HEK293 (cell line): ENCODE measurements around the gene KCNT1.

Experiments used
- CTCF ChIA-PET: fragments of 350-600 bp; formaldehyde crosslinking; extraction: SDS; loops from one replicate; lab custom pipeline; 2021; ENCODE audit warnings: antibody characterized with exemption; lab: Yijun Ruan, JAX
- POLR2A ChIA-PET: fragments of 300-600 bp; formaldehyde crosslinking; extraction: SDS; loops from one replicate; lab custom pipeline; 2020; ENCODE audit warnings: antibody characterized with exemption, inconsistent platforms; lab: Yijun Ruan, JAX
- H3K27ac ChIP-seq: fragments of 200-500 bp; sonication (Bioruptor generic); 2 replicates; pipeline ENCODE4 v1.5.1; 2014; ENCODE audit warnings: low read depth, low read length, control low read depth, inconsistent platforms; ENCODE audit errors: extremely low read depth
- H3K36me3 ChIP-seq, 2 experiments: fragments of 200-500 bp in 1 of 2; sonication (Bioruptor generic) in 1 of 2; 1 replicate in 1 of 2; 2 replicates in 1 of 2; pipeline ENCODE4 v1.5.1; 2014 to 2017; ENCODE audit warnings: inconsistent platforms in 2 of 2, low read length in 2 of 2; ENCODE audit not compliant: control insufficient read depth in 2 of 2, insufficient read depth in 1 of 2
- H3K4me1 ChIP-seq: fragments of 200-500 bp; sonication (Bioruptor generic); 2 replicates; pipeline ENCODE4 v1.5.1; 2014; ENCODE audit warnings: mild to moderate bottlenecking, low read length, inconsistent platforms; ENCODE audit not compliant: control insufficient read depth, insufficient read depth
- H3K4me3 ChIP-seq: 2 replicates; pipeline ENCODE4 v1.5.1; 2011; ENCODE audit warnings: low read depth, mild to moderate bottlenecking, control low read depth, low read length, moderate library complexity
- H3K9me3 ChIP-seq: fragments of 200-500 bp; sonication (Bioruptor generic); 2 replicates; pipeline ENCODE4 v1.5.1; 2014; ENCODE audit warnings: low read depth, low read length, inconsistent platforms; ENCODE audit not compliant: control insufficient read depth, insufficient read depth
- HOXC10 ChIP-seq: sonication (generic); formaldehyde crosslinking; IDR thresholded peaks from 2 replicates; pipeline ENCODE4 v1.8.1; 2023; ENCODE audit warnings: mild to moderate bottlenecking, missing genetic modification reagents
- KLF7 ChIP-seq: fragments of 450-650 bp; formaldehyde crosslinking; IDR thresholded peaks from 2 replicates; pipeline ENCODE4 v1.5.1; 2016; ENCODE audit warnings: missing biosample characterization, missing genetic modification characterization, borderline replicate concordance
- OVOL3 ChIP-seq: fragments of 450-650 bp; formaldehyde crosslinking; IDR thresholded peaks from 2 replicates; pipeline ENCODE4 v1.5.1; 2016; ENCODE audit warnings: missing biosample characterization, missing genetic modification characterization
- PRDM1 ChIP-seq: fragments of 450-650 bp; formaldehyde crosslinking; IDR thresholded peaks from 2 replicates; pipeline ENCODE4; 2016; ENCODE audit warnings: missing biosample characterization, missing genetic modification characterization
- RBAK ChIP-seq: fragments of 450-650 bp; formaldehyde crosslinking; IDR thresholded peaks from 2 replicates; pipeline ENCODE4 v1.5.1; 2016; ENCODE audit warnings: missing biosample characterization, missing genetic modification characterization
- SETDB1 ChIP-seq: IDR thresholded peaks from one replicate; pipeline ENCODE4 v1.6.1; 2017; ENCODE audit warnings: mild to moderate bottlenecking, low read length, moderate library complexity, mixed read lengths; ENCODE audit not compliant: insufficient read length
- TCF7L2 ChIP-seq: IDR thresholded peaks from 2 replicates; pipeline ENCODE4 v1.6.1; 2011; ENCODE audit warnings: low read depth, mild to moderate bottlenecking, inconsistent platforms, low read length, moderate library complexity, borderline replicate concordance
- YY1 ChIP-seq: fragments of 450-650 bp; formaldehyde crosslinking; IDR thresholded peaks from 2 replicates; pipeline ENCODE4 v1.5.1; 2018; ENCODE audit warnings: missing biosample characterization, missing genetic modification characterization
- ZIC2 ChIP-seq: fragments of 450-650 bp; formaldehyde crosslinking; IDR thresholded peaks from 2 replicates; pipeline ENCODE4 v1.5.1; 2016; ENCODE audit warnings: missing biosample characterization, missing genetic modification characterization
- ZNF146 ChIP-seq: fragments of 450-650 bp; formaldehyde crosslinking; IDR thresholded peaks from 2 replicates; pipeline ENCODE4 v1.5.1; 2016; ENCODE audit warnings: missing biosample characterization, missing genetic modification characterization
- ZNF169 ChIP-seq: fragments of 450-650 bp; formaldehyde crosslinking; IDR thresholded peaks from 2 replicates; pipeline ENCODE4 v1.5.1; 2016; ENCODE audit warnings: missing biosample characterization, missing genetic modification characterization
- ZNF184 ChIP-seq: fragments of 450-650 bp; IDR thresholded peaks from 2 replicates; pipeline ENCODE4 v1.5.1; 2018; ENCODE audit warnings: missing biosample characterization, mild to moderate bottlenecking, missing genetic modification characterization
- ZNF248 ChIP-seq: fragments of 450-650 bp; formaldehyde crosslinking; IDR thresholded peaks from 2 replicates; pipeline ENCODE4 v1.5.1; 2017; ENCODE audit warnings: missing biosample characterization, missing genetic modification characterization
- ZNF394 ChIP-seq: fragments of 450-650 bp; formaldehyde crosslinking; IDR thresholded peaks from 2 replicates; pipeline ENCODE4 v1.5.1; 2016; ENCODE audit warnings: missing biosample characterization, missing genetic modification characterization, mild to moderate bottlenecking, moderate library complexity, borderline replicate concordance
- ZNF404 ChIP-seq: fragments of 450-650 bp; formaldehyde crosslinking; IDR thresholded peaks from 2 replicates; pipeline ENCODE4 v1.5.1; 2017; ENCODE audit warnings: missing biosample characterization, missing genetic modification characterization
- ZNF600 ChIP-seq: fragments of 450-650 bp; formaldehyde crosslinking; IDR thresholded peaks from 2 replicates; pipeline ENCODE4 v1.5.1; 2016; ENCODE audit warnings: missing biosample characterization, missing genetic modification characterization
- ZNF654 ChIP-seq: fragments of 450-650 bp; formaldehyde crosslinking; IDR thresholded peaks from 2 replicates; pipeline ENCODE4 v1.5.1; 2016; ENCODE audit warnings: low read depth, missing biosample characterization, missing genetic modification characterization
- ZNF670 ChIP-seq: fragments of 450-650 bp; formaldehyde crosslinking; IDR thresholded peaks from 2 replicates; pipeline ENCODE4 v1.5.1; 2016; ENCODE audit warnings: missing biosample characterization, missing genetic modification characterization, low read depth
- ZNF677 ChIP-seq: fragments of 450-650 bp; IDR thresholded peaks from 2 replicates; pipeline ENCODE4 v1.5.0; 2018; ENCODE audit warnings: missing biosample characterization, mild to moderate bottlenecking, missing genetic modification characterization, moderate library complexity
- ZNF776 ChIP-seq: fragments of 450-650 bp; formaldehyde crosslinking; IDR thresholded peaks from 2 replicates; pipeline ENCODE4 v1.5.0; 2017; ENCODE audit warnings: missing biosample characterization, missing genetic modification characterization, borderline replicate concordance
- TF ChIP-seq, protein P1 (sequence below): fragments of 450-650 bp; formaldehyde crosslinking; optimal IDR thresholded peaks from 2 replicates; pipeline ENCODE3; 2016; ENCODE audit warnings: missing biosample characterization, mild to moderate bottlenecking, missing genetic modification characterization
- TF ChIP-seq, protein P2 (sequence below): fragments of 450-650 bp; formaldehyde crosslinking; conservative IDR thresholded peaks from 2 replicates; pipeline ENCODE4 v1.5.1; 2016; ENCODE audit warnings: low read depth, missing biosample characterization, missing genetic modification characterization
- TF ChIP-seq, protein P3 (sequence below): fragments of 450-650 bp; formaldehyde crosslinking; IDR thresholded peaks from 2 replicates; pipeline ENCODE4 v1.5.1; 2016; ENCODE audit warnings: missing biosample characterization, missing genetic modification characterization
- TF ChIP-seq, protein P4 (sequence below): fragments of 450-650 bp; formaldehyde crosslinking; IDR thresholded peaks from 2 replicates; pipeline ENCODE4 v1.5.1; 2017; ENCODE audit warnings: missing biosample characterization, missing genetic modification characterization

KCNT1 gene

DNA sequence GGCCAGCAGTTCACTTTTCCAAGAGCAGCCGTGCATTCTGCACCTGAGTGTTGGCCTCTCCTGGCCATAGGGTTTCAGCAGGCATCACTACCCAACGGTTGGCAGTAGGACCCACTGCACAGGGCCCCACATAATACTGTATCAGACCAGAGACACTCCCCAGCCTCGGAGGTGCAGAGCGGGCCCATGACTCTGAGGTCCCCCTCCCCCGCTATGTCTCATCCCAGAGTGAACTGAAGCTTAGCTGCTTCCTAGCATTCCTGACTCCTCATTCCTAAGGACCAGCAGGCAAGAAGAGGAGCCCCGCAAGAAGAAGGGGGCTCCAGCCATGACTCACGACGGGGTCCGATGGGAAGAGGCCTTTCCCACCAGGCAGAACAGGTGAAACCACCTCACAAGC, 138.1 kb downstream of the KCNT1 start:
- ChIA-PET CTCF (interaction anchor here (0.7 to 0.8 kb wide), 2 partner anchors 42 to 299 kb away, joined by 3 read pairs; no protein-coding TSS in a partner anchor), POLR2A (no interaction called here)
- Histone ChIP-seq H3K27ac (no peak overlapping the region), H3K4me3 (no peak overlapping the region), H3K36me3 (peaks cover 0 to 21% of the 10 kb centered on the region in 2 experiments; a peak in 1 of 3 replicates), H3K9me3 (no peaks in the 10 kb centered on the region), H3K4me1 (no peaks in the 10 kb centered on the region)
- TF ChIP-seq, protein P1, sequence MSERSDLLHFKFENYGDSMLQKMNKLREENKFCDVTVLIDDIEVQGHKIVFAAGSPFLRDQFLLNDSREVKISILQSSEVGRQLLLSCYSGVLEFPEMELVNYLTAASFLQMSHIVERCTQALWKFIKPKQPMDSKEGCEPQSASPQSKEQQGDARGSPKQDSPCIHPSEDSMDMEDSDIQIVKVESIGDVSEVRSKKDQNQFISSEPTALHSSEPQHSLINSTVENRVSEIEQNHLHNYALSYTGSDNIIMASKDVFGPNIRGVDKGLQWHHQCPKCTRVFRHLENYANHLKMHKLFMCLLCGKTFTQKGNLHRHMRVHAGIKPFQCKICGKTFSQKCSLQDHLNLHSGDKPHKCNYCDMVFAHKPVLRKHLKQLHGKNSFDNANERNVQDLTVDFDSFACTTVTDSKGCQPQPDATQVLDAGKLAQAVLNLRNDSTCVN (tag by site-specific recombination), result no peak
- TF ChIP-seq OVOL3 (tag by site-specific recombination) (no peak), ZNF146 (tag by site-specific recombination) (no peak), KLF7 (no peak), ZNF600 (tag by site-specific recombination) (no peak), ZNF776 (tag by site-specific recombination) (no peak)

DNA sequence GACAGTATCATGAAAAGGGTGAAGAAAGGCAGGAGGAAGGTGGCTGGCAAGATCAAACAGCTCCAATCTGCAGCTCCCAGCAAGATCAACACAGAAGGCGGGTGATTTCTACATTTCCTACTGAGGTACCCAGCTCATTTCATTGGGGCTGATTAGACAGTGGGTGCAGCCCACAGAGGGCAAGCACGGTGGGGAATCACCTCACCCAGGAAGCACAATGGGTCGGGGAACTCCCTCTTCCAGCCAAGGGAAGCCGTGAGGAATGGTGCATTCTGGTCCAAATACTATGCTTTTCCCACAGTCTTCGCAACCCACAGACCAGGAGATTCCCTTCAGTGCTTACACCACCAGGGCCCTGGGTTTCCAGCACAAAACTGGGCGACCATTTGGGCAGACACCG, 138.6 kb downstream of the KCNT1 start:
- no peaks in the 10 kb centered on the region for H3K4me1 ChIP-seq
- TF ChIP-seq, protein P2, sequence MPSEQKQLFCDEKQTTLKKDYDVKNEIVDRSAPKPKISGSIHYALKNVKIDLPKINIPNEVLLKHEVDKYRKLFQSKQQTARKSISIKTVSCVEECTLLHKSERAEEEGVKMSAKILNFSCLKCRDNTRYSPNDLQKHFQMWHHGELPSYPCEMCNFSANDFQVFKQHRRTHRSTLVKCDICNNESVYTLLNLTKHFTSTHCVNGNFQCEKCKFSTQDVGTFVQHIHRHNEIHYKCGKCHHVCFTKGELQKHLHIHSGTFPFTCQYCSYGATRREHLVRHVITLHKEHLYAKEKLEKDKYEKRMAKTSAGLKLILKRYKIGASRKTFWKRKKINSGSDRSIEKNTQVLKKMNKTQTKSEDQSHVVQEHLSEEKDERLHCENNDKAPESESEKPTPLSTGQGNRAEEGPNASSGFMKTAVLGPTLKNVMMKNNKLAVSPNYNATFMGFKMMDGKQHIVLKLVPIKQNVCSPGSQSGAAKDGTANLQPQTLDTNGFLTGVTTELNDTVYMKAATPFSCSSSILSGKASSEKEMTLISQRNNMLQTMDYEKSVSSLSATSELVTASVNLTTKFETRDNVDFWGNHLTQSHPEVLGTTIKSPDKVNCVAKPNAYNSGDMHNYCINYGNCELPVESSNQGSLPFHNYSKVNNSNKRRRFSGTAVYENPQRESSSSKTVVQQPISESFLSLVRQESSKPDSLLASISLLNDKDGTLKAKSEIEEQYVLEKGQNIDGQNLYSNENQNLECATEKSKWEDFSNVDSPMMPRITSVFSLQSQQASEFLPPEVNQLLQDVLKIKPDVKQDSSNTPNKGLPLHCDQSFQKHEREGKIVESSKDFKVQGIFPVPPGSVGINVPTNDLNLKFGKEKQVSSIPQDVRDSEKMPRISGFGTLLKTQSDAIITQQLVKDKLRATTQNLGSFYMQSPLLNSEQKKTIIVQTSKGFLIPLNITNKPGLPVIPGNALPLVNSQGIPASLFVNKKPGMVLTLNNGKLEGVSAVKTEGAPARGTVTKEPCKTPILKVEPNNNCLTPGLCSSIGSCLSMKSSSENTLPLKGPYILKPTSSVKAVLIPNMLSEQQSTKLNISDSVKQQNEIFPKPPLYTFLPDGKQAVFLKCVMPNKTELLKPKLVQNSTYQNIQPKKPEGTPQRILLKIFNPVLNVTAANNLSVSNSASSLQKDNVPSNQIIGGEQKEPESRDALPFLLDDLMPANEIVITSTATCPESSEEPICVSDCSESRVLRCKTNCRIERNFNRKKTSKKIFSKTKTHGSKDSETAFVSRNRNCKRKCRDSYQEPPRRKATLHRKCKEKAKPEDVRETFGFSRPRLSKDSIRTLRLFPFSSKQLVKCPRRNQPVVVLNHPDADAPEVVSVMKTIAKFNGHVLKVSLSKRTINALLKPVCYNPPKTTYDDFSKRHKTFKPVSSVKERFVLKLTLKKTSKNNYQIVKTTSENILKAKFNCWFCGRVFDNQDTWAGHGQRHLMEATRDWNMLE, result no peak
- TF ChIP-seq PRDM1 (no peak), ZNF654 (no peak), ZNF677 (tag by site-specific recombination) (no peak), TCF7L2 (no peak), SETDB1 (no peak), ZNF670 (tag by site-specific recombination) (no peak), ZNF184 (no peak), ZNF169 (tag by site-specific recombination) (no peak), ZNF404 (tag by site-specific recombination) (no peak), ZNF394 (tag by site-specific recombination) (no peak), HOXC10 (CRISPR knock-in tag) (no peak), ZNF248 (tag by site-specific recombination) (no peak), RBAK (no peak), ZIC2 (tag by site-specific recombination) (no peak), YY1 (no peak)
- TF ChIP-seq, protein P3, sequence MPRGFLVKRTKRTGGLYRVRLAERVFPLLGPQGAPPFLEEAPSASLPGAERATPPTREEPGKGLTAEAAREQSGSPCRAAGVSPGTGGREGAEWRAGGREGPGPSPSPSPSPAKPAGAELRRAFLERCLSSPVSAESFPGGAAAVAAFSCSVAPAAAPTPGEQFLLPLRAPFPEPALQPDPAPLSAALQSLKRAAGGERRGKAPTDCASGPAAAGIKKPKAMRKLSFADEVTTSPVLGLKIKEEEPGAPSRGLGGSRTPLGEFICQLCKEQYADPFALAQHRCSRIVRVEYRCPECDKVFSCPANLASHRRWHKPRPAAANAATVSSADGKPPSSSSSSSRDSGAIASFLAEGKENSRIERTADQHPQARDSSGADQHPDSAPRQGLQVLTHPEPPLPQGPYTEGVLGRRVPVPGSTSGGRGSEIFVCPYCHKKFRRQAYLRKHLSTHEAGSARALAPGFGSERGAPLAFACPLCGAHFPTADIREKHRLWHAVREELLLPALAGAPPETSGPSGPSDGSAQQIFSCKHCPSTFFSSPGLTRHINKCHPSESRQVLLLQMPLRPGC (tag by site-specific recombination), result no peak
- TF ChIP-seq, protein P4, sequence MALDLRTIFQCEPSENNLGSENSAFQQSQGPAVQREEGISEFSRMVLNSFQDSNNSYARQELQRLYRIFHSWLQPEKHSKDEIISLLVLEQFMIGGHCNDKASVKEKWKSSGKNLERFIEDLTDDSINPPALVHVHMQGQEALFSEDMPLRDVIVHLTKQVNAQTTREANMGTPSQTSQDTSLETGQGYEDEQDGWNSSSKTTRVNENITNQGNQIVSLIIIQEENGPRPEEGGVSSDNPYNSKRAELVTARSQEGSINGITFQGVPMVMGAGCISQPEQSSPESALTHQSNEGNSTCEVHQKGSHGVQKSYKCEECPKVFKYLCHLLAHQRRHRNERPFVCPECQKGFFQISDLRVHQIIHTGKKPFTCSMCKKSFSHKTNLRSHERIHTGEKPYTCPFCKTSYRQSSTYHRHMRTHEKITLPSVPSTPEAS (tag by site-specific recombination), result no peak
- ChIA-PET POLR2A (no interaction called here), CTCF (interaction anchor here (0.7 to 0.8 kb wide), 2 partner anchors 43 to 299 kb away, joined by 3 read pairs; no protein-coding TSS in a partner anchor)
- no peak overlapping the region for H3K4me3 ChIP-seq
- H3K36me3 ChIP-seq, result peaks cover 0 to 21% of the 10 kb centered on the region in 2 experiments; a peak in 1 of 3 replicates
- no peak overlapping the region for H3K27ac ChIP-seq
- H3K9me3 ChIP-seq, result no peaks in the 10 kb centered on the region
